Spleen (tissue), 7 donors: ENCODE results near the gene PITPNC1.

Experiments used
- CTCF ChIP-seq, 11 experiments: fragments of 200-600 bp in 7 of 11; fragments of 450-650 bp in 4 of 11; sonication (generic) in 4 of 11; IDR thresholded peaks in 8 of 11; conservative IDR thresholded peaks in 3 of 11; 1 replicate in 7 of 11; 2 replicates in 4 of 11; pipeline versions ENCODE4 v1.4.0 to v1.8.0; 2016 to 2021; ENCODE audit warnings: antibody characterized with exemption in 11 of 11, inconsistent platforms in 4 of 11, mild to moderate bottlenecking in 1 of 11
- POLR2A ChIP-seq, 3 donors: fragments of 450-650 bp; IDR thresholded peaks; one replicate each; pipeline ENCODE4 v1.5.1; 2017; ENCODE audit warnings: antibody characterized with exemption in 3 of 3, mild to moderate bottlenecking in 1 of 3
- donor health status: DM: no; HTN: no; CAD: no; lungs with moderate emphysema.
- donor health status: DM: no; HTN: no; CAD: no.
- donor health status: DM: no; HTN: no; CAD: no.

GRCh38 chr17:67696853-67697498 lies 319.9 kb downstream of the PITPNC1 start:
- TF ChIP-seq POLR2A (IDR thresholded peaks at IDR 0.05): no peak
- no peak for TF ChIP-seq CTCF (IDR thresholded peaks at IDR 0.05 in 8 of 11, conservative IDR thresholded peaks at IDR 0.05 in 3 of 11)
